Neuronal stem cell (in vitro differentiated cells): ENCODE measurements around the gene OVCA2.

Source experiments
- DNase-seq: peaks from one replicate; pipeline ENCODE4 v3.0.0-alpha.2; 2013; ENCODE audit warnings: low spot score
- H2AFZ ChIP-seq: one replicate; pipeline ENCODE4 v1.6.1; 2013; ENCODE audit warnings: mild to moderate bottlenecking, low read length, inconsistent platforms
- H2AK5ac ChIP-seq: 2 replicates; pipeline ENCODE4 v1.6.1; 2013; ENCODE audit warnings: low read depth, mild to moderate bottlenecking, inconsistent platforms, low read length, moderate library complexity, mixed read lengths
- H2BK120ac ChIP-seq: 2 replicates; pipeline ENCODE4 v1.6.1; 2013; ENCODE audit warnings: low read depth, mild to moderate bottlenecking, inconsistent platforms, low read length, moderate library complexity, mixed read lengths
- H2BK12ac ChIP-seq: one replicate; pipeline ENCODE4 v1.6.1; 2013; ENCODE audit warnings: low read length, inconsistent platforms
- H2BK15ac ChIP-seq: 2 replicates; pipeline ENCODE4 v1.6.1; 2013; ENCODE audit warnings: mild to moderate bottlenecking, low read length, inconsistent platforms, mixed read lengths
- H2BK5ac ChIP-seq: one replicate; pipeline ENCODE4 v1.6.1; 2013; ENCODE audit warnings: inconsistent platforms, mild to moderate bottlenecking, low read length, moderate library complexity
- H3K14ac ChIP-seq: one replicate; pipeline ENCODE4 v1.6.1; 2013; ENCODE audit warnings: low read length, inconsistent platforms
- H3K18ac ChIP-seq: 2 replicates; pipeline ENCODE4 v1.6.1; 2013; ENCODE audit warnings: low read length, inconsistent platforms
- H3K23ac ChIP-seq: 2 replicates; pipeline ENCODE4 v1.6.1; 2013; ENCODE audit warnings: low read depth, mild to moderate bottlenecking, mixed read lengths, low read length, inconsistent platforms; ENCODE audit not compliant: poor library complexity
- H3K27ac ChIP-seq: replicated peaks from 3 replicates; pipeline ENCODE4 v1.5.1; 2013; ENCODE audit warnings: low read length, inconsistent platforms
- H3K27me3 ChIP-seq, 3 experiments: 2 replicates each; pipeline ENCODE4 v1.6.1; 2013; ENCODE audit warnings: low read length in 3 of 3, mild to moderate bottlenecking in 2 of 3, inconsistent platforms in 1 of 3, low read depth in 1 of 3, mixed read lengths in 1 of 3, moderate library complexity in 1 of 3; ENCODE audit not compliant: control insufficient read depth in 3 of 3, insufficient read depth in 3 of 3
- H3K36me3 ChIP-seq, 2 donors: replicated peaks in 1 of 2; 2 replicates each; pipeline ENCODE4 v1.6.1; 2013; ENCODE audit warnings: low read length in 2 of 2; ENCODE audit not compliant: control insufficient read depth in 2 of 2, insufficient read depth in 2 of 2
- H3K4ac ChIP-seq: 2 replicates; pipeline ENCODE4 v1.6.1; 2013; ENCODE audit warnings: inconsistent platforms, mild to moderate bottlenecking, low read length, moderate library complexity
- H3K4me1 ChIP-seq, 2 donors: 1 replicate in 1 of 2; 2 replicates in 1 of 2; pipeline ENCODE4 v1.6.1; 2013; ENCODE audit warnings: low read length in 2 of 2, low read depth in 1 of 2; ENCODE audit not compliant: control insufficient read depth in 2 of 2, insufficient read depth in 1 of 2
- H3K4me2 ChIP-seq: one replicate; pipeline ENCODE4 v1.6.1; 2013; ENCODE audit warnings: mild to moderate bottlenecking, low read length, inconsistent platforms; ENCODE audit not compliant: insufficient read depth, poor library complexity, severe bottlenecking
- H3K4me3 ChIP-seq, 2 donors: 2 replicates each; pipeline ENCODE4 v1.5.1; 2013; ENCODE audit warnings: low read length in 2 of 2, mild to moderate bottlenecking in 2 of 2, inconsistent platforms in 1 of 2, moderate library complexity in 1 of 2
- H3K79me1 ChIP-seq: one replicate; pipeline ENCODE4 v1.6.1; 2013; ENCODE audit warnings: low read depth, mild to moderate bottlenecking, inconsistent platforms, low read length, moderate library complexity
- H3K9ac ChIP-seq: one replicate; pipeline ENCODE4 v1.6.1; 2013; ENCODE audit warnings: mild to moderate bottlenecking, low read depth, low read length, inconsistent platforms; ENCODE audit not compliant: poor library complexity
- H3K9me3 ChIP-seq, 2 donors: replicated peaks in 1 of 2; 2 replicates each; pipeline versions ENCODE3 to v1.6.1; 2013; ENCODE audit warnings: low read length in 2 of 2, mild to moderate bottlenecking in 2 of 2, inconsistent platforms in 1 of 2, low read depth in 1 of 2, mixed read lengths in 1 of 2, moderate library complexity in 1 of 2; ENCODE audit not compliant: control insufficient read depth in 2 of 2, insufficient read depth in 1 of 2
- H4K8ac ChIP-seq: one replicate; pipeline ENCODE4 v1.6.1; 2013; ENCODE audit warnings: low read depth, mild to moderate bottlenecking, inconsistent platforms, low read length, moderate library complexity
- H4K91ac ChIP-seq: one replicate; pipeline ENCODE4 v1.6.1; 2013; ENCODE audit warnings: low read length, low read depth, mild to moderate bottlenecking, inconsistent platforms; ENCODE audit not compliant: poor library complexity
- WGBS, 2 donors: extraction: QIAGEN DNeasy Blood & Tissue Kit; methylation state at CpG; one replicate each; pipeline ENCODE4 v1.1.7; 2013; ENCODE audit warnings: missing lambda C conversion rate in 2 of 2, mixed read lengths in 1 of 2; ENCODE audit not compliant: insufficient read length in 2 of 2, insufficient replicate concordance in 1 of 2; ENCODE audit errors: extremely low coverage in 2 of 2; 5-methylcytosine and 5-hydroxymethylcytosine counted together

OVCA2 gene

GRCh38 chr17:2068031-2068518 lies 26.3 kb downstream of the OVCA2 start:
- DNase-seq: no peak
- Histone ChIP-seq H4K8ac (no peak overlapping the region), H2AK5ac (no peak overlapping the region), H2BK5ac (no peak overlapping the region), H3K27ac (no peak overlapping the region), H3K79me1 (peaks cover 5% of the 10 kb centered on the region), H3K4me1 (peaks cover 0 to 7% of the 10 kb centered on the region in 2 donors), H2BK12ac (no peak overlapping the region), H2BK120ac (no peak overlapping the region), H3K4me2 (no peak overlapping the region), H3K9me3 (peaks cover 0 to 2% of the 10 kb centered on the region in 2 donors), H2BK15ac (no peak overlapping the region), H3K27me3 (no peaks in the 10 kb centered on the region), H3K18ac (no peak overlapping the region), H2AFZ (no peak overlapping the region), H3K4ac (no peak overlapping the region), H3K23ac (no peak overlapping the region), H3K4me3 (no peak overlapping the region), H3K14ac (no peak overlapping the region), H3K36me3 (peaks cover 26 to 98% of the 10 kb centered on the region in 2 donors), H4K91ac (no peak overlapping the region), H3K9ac (no peak overlapping the region)
- WGBS, 2 donors: no CpG with 5 or more reads among the region's 6 CpGs

GRCh38 chr17:2068519-2069051 lies 26.8 kb downstream of the OVCA2 start:
- Histone ChIP-seq H2AFZ (no peak overlapping the region), H3K23ac (peak overlapping the region; percentile 5), H3K9me3 (peaks cover 0 to 2% of the 10 kb centered on the region in 2 donors), H2BK120ac (no peak overlapping the region), H3K18ac (no peak overlapping the region), H3K4me3 (peak overlapping the region in 1 of 2 donors; percentile 22), H3K79me1 (peaks cover 5% of the 10 kb centered on the region), H3K4me1 (peaks cover 0 to 2% of the 10 kb centered on the region in 2 donors), H2AK5ac (no peak overlapping the region), H3K4ac (no peak overlapping the region), H2BK12ac (no peak overlapping the region), H4K8ac (no peak overlapping the region), H3K36me3 (peaks cover 24 to 93% of the 10 kb centered on the region in 2 donors), H2BK5ac (no peak overlapping the region), H4K91ac (no peak overlapping the region), H3K27ac (no peak overlapping the region), H3K14ac (no peak overlapping the region), H2BK15ac (no peak overlapping the region), H3K9ac (no peak overlapping the region), H3K4me2 (no peak overlapping the region), H3K27me3 (no peaks in the 10 kb centered on the region)
- no peak for DNase-seq
- WGBS, 2 donors: no CpG with 5 or more reads among the region's 15 CpGs

- peak overlapping the region; percentile 27 for H3K23ac ChIP-seq
- no peak overlapping the region for H4K91ac ChIP-seq
- no peaks in the 10 kb centered on the region for H3K9me3 ChIP-seq
- no peak overlapping the region for H2BK15ac ChIP-seq
- H3K79me1 ChIP-seq: peaks cover 2% of the 10 kb centered on the region
- H3K27me3 ChIP-seq: no peaks in the 10 kb centered on the region
- no peak for DNase-seq
- peaks cover 12 to 86% of the 10 kb centered on the region in 2 donors for H3K36me3 ChIP-seq
- no peak overlapping the region for H2BK120ac ChIP-seq
- no peak overlapping the region for H3K4ac ChIP-seq
- H3K14ac ChIP-seq: no peak overlapping the region
- WGBS, 2 donors: no CpG with 5 or more reads among the region's 13 CpGs
- H3K4me3 ChIP-seq: no peak overlapping the region
- H3K4me2 ChIP-seq: no peak overlapping the region
- H3K27ac ChIP-seq: no peak overlapping the region
- no peak overlapping the region for H2BK5ac ChIP-seq
- H3K18ac ChIP-seq: no peak overlapping the region
- peaks cover 0 to 2% of the 10 kb centered on the region in 2 donors for H3K4me1 ChIP-seq
- H2AFZ ChIP-seq: no peak overlapping the region
- no peak overlapping the region for H2BK12ac ChIP-seq
- no peak overlapping the region for H2AK5ac ChIP-seq
- no peak overlapping the region for H3K9ac ChIP-seq
- no peak overlapping the region for H4K8ac ChIP-seq
Observed at GRCh38 chr17:2070241-2071023, 28.6 kb downstream of the OVCA2 start.

GRCh38 chr17:2071024-2071385 lies 29.2 kb downstream of the OVCA2 start:
- Histone ChIP-seq H3K4me1 (peaks cover 0 to 2% of the 10 kb centered on the region in 2 donors), H3K9ac (no peak overlapping the region)
- WGBS, 2 donors: no CpG with 5 or more reads among the region's 6 CpGs

More at GRCh38 chr17:2071024-2071385, 29.2 kb downstream of the OVCA2 start:
- H3K79me1 ChIP-seq: peaks cover 2% of the 10 kb centered on the region
- H2AFZ ChIP-seq: no peak overlapping the region
- no peak overlapping the region for H3K27ac ChIP-seq
- no peak overlapping the region for H4K8ac ChIP-seq
- H3K18ac ChIP-seq: no peak overlapping the region
- H4K91ac ChIP-seq: no peak overlapping the region
- peaks cover 10 to 86% of the 10 kb centered on the region in 2 donors for H3K36me3 ChIP-seq
- H3K4me2 ChIP-seq: no peak overlapping the region
- no peak overlapping the region for H2BK120ac ChIP-seq
- H3K23ac ChIP-seq: no peak overlapping the region
- no peak overlapping the region for H2AK5ac ChIP-seq
- H3K9me3 ChIP-seq: no peaks in the 10 kb centered on the region
- H2BK5ac ChIP-seq: no peak overlapping the region
- H3K14ac ChIP-seq: no peak overlapping the region
- DNase-seq: no peak
- no peaks in the 10 kb centered on the region for H3K27me3 ChIP-seq
- H2BK12ac ChIP-seq: no peak overlapping the region
- H2BK15ac ChIP-seq: no peak overlapping the region
- H3K4ac ChIP-seq: no peak overlapping the region
- H3K4me3 ChIP-seq: no peak overlapping the region
